GM23338 (cell line): ENCODE measurements around the gene NTM. TPM values are rescaled to one million over a fixed set of nuclear protein-coding genes. Genes with fewer than 3 reads are reported as not detected.

Experiments
- ATAC-seq: fragments of 200-7000 bp; cut with Tn5 transposase; 3 replicates; pipeline ENCODE4 v1.9.1; 2020
- DNase-seq: peaks from one replicate; pipeline ENCODE4 v3.0.0-alpha.2; 2015; ENCODE audit warnings: low spot score
- H2AFZ ChIP-seq: fragments of 200-600 bp; sonication (generic); 2 replicates; pipeline ENCODE4 v1.8.0; 2016; ENCODE audit warnings: antibody characterized with exemption, mild to moderate bottlenecking, moderate library complexity
- H3F3A ChIP-seq: fragments of 200-600 bp; sonication (generic); replicated peaks from 2 replicates; pipeline ENCODE4 v1.8.0; 2017; ENCODE audit warnings: antibody characterized with exemption, mixed run types, low read depth
- H3K27ac ChIP-seq: fragments of 200-600 bp; sonication (generic); 2 replicates; pipeline ENCODE4 v1.6.1; 2016; ENCODE audit warnings: low read depth
- H3K27me3 ChIP-seq: fragments of 200-600 bp; sonication (generic); 2 replicates; pipeline ENCODE4 v1.8.0; 2016; ENCODE audit warnings: mild to moderate bottlenecking, mixed run types, moderate library complexity; ENCODE audit not compliant: insufficient read depth
- H3K36me3 ChIP-seq: fragments of 200-600 bp; sonication (generic); 2 replicates; pipeline ENCODE4 v1.8.0; 2016; ENCODE audit warnings: mild to moderate bottlenecking; ENCODE audit not compliant: insufficient read depth
- H3K4me1 ChIP-seq: fragments of 200-600 bp; sonication (generic); 2 replicates; pipeline ENCODE4 v1.8.0; 2016; ENCODE audit warnings: mild to moderate bottlenecking, moderate library complexity; ENCODE audit not compliant: insufficient read depth
- H3K4me2 ChIP-seq: fragments of 200-600 bp; sonication (generic); 2 replicates; pipeline ENCODE4 v1.7.1; 2017; ENCODE audit warnings: mixed run types
- H3K4me3 ChIP-seq: fragments of 200-600 bp; sonication (generic); 2 replicates; pipeline ENCODE4 v1.6.1; 2016; ENCODE audit warnings: mixed run types
- H3K79me2 ChIP-seq: fragments of 200-600 bp; sonication (generic); replicated peaks from 2 replicates; pipeline ENCODE4 v1.8.0; 2017; ENCODE audit warnings: mild to moderate bottlenecking; ENCODE audit not compliant: insufficient read depth
- H3K9me2 ChIP-seq: fragments of 200-600 bp; sonication (generic); 2 replicates; pipeline ENCODE4 v1.8.0; 2017; ENCODE audit not compliant: insufficient read depth
- H4K20me1 ChIP-seq: fragments of 200-600 bp; sonication (generic); replicated peaks from 2 replicates; pipeline ENCODE4 v1.8.0; 2017; ENCODE audit warnings: mild to moderate bottlenecking; ENCODE audit not compliant: insufficient read depth
- H3K27ac Mint-ChIP-seq: 2 replicates; pipeline ENCODE4 v1.8.0; 2020; ENCODE audit warnings: inconsistent platforms, mild to moderate bottlenecking, moderate library complexity, mixed read lengths
- H3K27me3 Mint-ChIP-seq: 3 replicates; pipeline ENCODE4 v1.8.0; 2022; ENCODE audit warnings: low read depth, mild to moderate bottlenecking, moderate library complexity, mixed read lengths, inconsistent platforms; ENCODE audit not compliant: insufficient read depth, poor library complexity
- H3K36me3 Mint-ChIP-seq: 3 replicates; pipeline ENCODE4 v1.8.0; 2021; ENCODE audit warnings: low read depth, mild to moderate bottlenecking, inconsistent platforms, moderate library complexity, mixed read lengths
- H3K4me1 Mint-ChIP-seq: 3 replicates; pipeline ENCODE4 v1.8.0; 2020; ENCODE audit warnings: mild to moderate bottlenecking, inconsistent platforms, mixed read lengths
- H3K4me3 Mint-ChIP-seq: 3 replicates; pipeline ENCODE4 v1.8.0; 2021; ENCODE audit warnings: moderate library complexity, mild to moderate bottlenecking, inconsistent platforms, mixed read lengths
- H3K9me3 Mint-ChIP-seq: 3 replicates; pipeline ENCODE4 v1.8.0; 2020; ENCODE audit warnings: moderate library complexity, mild to moderate bottlenecking, inconsistent platforms, mixed read lengths
- CREB1 ChIP-seq: fragments of 250-450 bp; sonication (Bioruptor Pico); IDR thresholded peaks from 2 replicates; pipeline ENCODE4 v1.5.0; 2020; ENCODE audit warnings: low read depth, mild to moderate bottlenecking, moderate library complexity
- CTCF ChIP-seq, 2 experiments: fragments of 200-600 bp in 1 of 2; sonication (generic) in 1 of 2; conservative IDR thresholded peaks; 2 replicates each; pipeline versions ENCODE4 v1.5.1 to v1.6.1; 2016 to 2017; ENCODE audit warnings: antibody characterized with exemption in 2 of 2, low read depth in 2 of 2, mild to moderate bottlenecking in 2 of 2, moderate library complexity in 1 of 2
- ETS1 ChIP-seq: IDR thresholded peaks from 2 replicates; pipeline ENCODE4 v1.6.1; 2016; ENCODE audit warnings: antibody characterized with exemption
- EZH2phosphoT487 ChIP-seq: fragments of 200-600 bp; sonication (generic); IDR thresholded peaks from one replicate; pipeline ENCODE4 v1.8.1; 2018; ENCODE audit warnings: antibody characterized with exemption; ENCODE audit not compliant: unreplicated experiment
- JUNB ChIP-seq: IDR thresholded peaks from one replicate; pipeline ENCODE4 v1.6.1; 2016; ENCODE audit warnings: antibody characterized with exemption; ENCODE audit not compliant: unreplicated experiment
- NANOG ChIP-seq: IDR thresholded peaks from 2 replicates; pipeline ENCODE4 v1.6.1; 2016; ENCODE audit warnings: antibody characterized with exemption, borderline replicate concordance
- REST ChIP-seq: IDR thresholded peaks from one replicate; pipeline ENCODE4 v1.6.1; 2018; ENCODE audit warnings: antibody characterized with exemption; ENCODE audit not compliant: unreplicated experiment
- ZNF114 ChIP-seq: fragments of 250-450 bp; sonication (Bioruptor Pico); IDR thresholded peaks from 2 replicates; pipeline ENCODE4 v1.5.0; 2020; ENCODE audit warnings: mild to moderate bottlenecking, moderate library complexity
- ZNF331 ChIP-seq: fragments of 250-450 bp; sonication (Bioruptor Pico); IDR thresholded peaks from 2 replicates; pipeline ENCODE4 v1.5.0; 2020; ENCODE audit warnings: low read depth, mild to moderate bottlenecking, moderate library complexity
- ZNF462 ChIP-seq: fragments of 250-450 bp; sonication (Bioruptor Pico); IDR thresholded peaks from 2 replicates; pipeline ENCODE4 v1.5.0; 2020; ENCODE audit warnings: mild to moderate bottlenecking, moderate library complexity
- polyA plus RNA-seq: library from polyadenylated mRNA; unstranded; fragments of >200 nt; fragmentation: Nextera tagmentation; extraction: Ambion mirVana; gene quantifications from 2 replicates; pipeline ENCODE4 v1.2.1, GENCODE V29; 2016
- total RNA-seq: library from RNA; depleted of rRNA; stranded (reverse); fragments of >200 nt; shearing (Covaris generic); gene quantifications from 2 replicates; pipeline ENCODE4 v1.2.3, GENCODE V29; 2014

NTM gene
- total and polyA plus RNA-seq, 2 experiments from 2014 or later, result 10.6 to 14.6 TPM

- TF ChIP-seq ZNF462 (CRISPR knock-in tag) (no peak), JUNB (no peak), ZNF331 (no peak)
These were observed 201.2 kb downstream of the NTM start (continued) for GRCh38 chr11:131571571-131571970.

- Histone ChIP-seq H3K4me3 (no peak overlapping the region), H4K20me1 (0 out of 2 replicates have a peak, but pooled peaks cover 3% of the 10 kb centered on the region), H3K9me2 (0 out of 2 replicates have a peak, but pooled peaks cover 2% of the 10 kb centered on the region), H3K36me3 (no peaks in the 10 kb centered on the region), H2AFZ (no peak overlapping the region), H3K27me3 (no peaks in the 10 kb centered on the region), H3K4me2 (no peak overlapping the region), H3K4me1 (no peaks in the 10 kb centered on the region), H3K27ac (no peak overlapping the region), H3K79me2 (no peaks in the 10 kb centered on the region), H3F3A (no peaks in the 10 kb centered on the region)
- Mint-ChIP-seq H3K27ac (no peak overlapping the region), H3K36me3 (no peaks in the 10 kb centered on the region), H3K9me3 (no peaks in the 10 kb centered on the region), H3K4me1 (peaks cover 5% of the 10 kb centered on the region), H3K27me3 (peaks cover 1% of the 10 kb centered on the region), H3K4me3 (no peak overlapping the region)
- DNase-seq (no peak), ATAC-seq (no peak)
- TF ChIP-seq NANOG (no peak), EZH2phosphoT487 (no peak), REST (no peak), ZNF331 (no peak), ETS1 (no peak), CREB1 (no peak), CTCF (conservative IDR thresholded peaks at IDR 0.05; ENCODE audit: low read depth in 2 of 2) (no peak), ZNF114 (CRISPR knock-in tag) (no peak)
These were observed 202.0 kb downstream of the NTM start for GRCh38 chr11:131572423-131572822.
